Measurements from ENCODE around the gene ELFN1.

DNA sequence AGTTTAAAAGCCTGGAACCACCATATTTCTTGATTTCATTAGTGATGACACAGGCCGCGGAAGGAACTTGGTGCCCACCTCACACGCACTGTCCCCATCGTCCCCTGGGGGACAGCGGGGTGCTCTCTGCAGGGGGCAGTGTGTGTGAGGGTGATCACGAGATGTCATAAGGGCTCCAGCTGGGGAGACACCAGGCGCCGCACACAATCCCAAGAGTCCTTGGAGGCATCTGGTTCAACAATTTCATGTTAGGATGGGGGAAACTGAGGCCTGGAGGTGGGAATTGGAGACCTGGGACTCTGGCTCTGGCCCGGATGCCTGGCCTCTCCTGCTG, 66.4 kb downstream of the ELFN1 start:
- TF ChIP-seq POLR2A (IDR thresholded peaks at IDR 0.05; ENCODE audit: low read length) (no peak), GATA1 (IDR thresholded peaks at IDR 0.05; ENCODE audit: low read depth, low read length) (no peak)
